G401 (cell line): ENCODE data around the gene MRPS21. TPM values are rescaled to one million over a fixed set of nuclear protein-coding genes. Genes with fewer than 3 reads are reported as not detected.
A peak's percentile ranks its signal among the peaks of the same experiment; 100 is the strongest.
"Not testable (repeated sequence)": the region's sequence is repeated elsewhere in the genome, so short reads cannot be mapped to it uniquely, and the experiment has no call there.

Source experiments
- DNase-seq: peaks from one replicate; pipeline ENCODE4 v3.0.0-alpha.2; 2015; ENCODE audit warnings: low spot score
- in situ Hi-C: cut with HindIII; loops from 2 replicates; pipeline ENCODE4 v1.10.0; 2016; ENCODE audit warnings: low sequenced_read_pairs, mixed read lengths
- total RNA-seq: library from RNA; depleted of rRNA; stranded (reverse); fragments of >200 nt; shearing (Covaris generic); gene quantifications from 2 replicates; pipeline ENCODE4 v1.2.3, GENCODE V29; 2014

The MRPS21 gene
- total RNA-seq, 1 experiment from 2014 or later: 73.2 TPM

DNA sequence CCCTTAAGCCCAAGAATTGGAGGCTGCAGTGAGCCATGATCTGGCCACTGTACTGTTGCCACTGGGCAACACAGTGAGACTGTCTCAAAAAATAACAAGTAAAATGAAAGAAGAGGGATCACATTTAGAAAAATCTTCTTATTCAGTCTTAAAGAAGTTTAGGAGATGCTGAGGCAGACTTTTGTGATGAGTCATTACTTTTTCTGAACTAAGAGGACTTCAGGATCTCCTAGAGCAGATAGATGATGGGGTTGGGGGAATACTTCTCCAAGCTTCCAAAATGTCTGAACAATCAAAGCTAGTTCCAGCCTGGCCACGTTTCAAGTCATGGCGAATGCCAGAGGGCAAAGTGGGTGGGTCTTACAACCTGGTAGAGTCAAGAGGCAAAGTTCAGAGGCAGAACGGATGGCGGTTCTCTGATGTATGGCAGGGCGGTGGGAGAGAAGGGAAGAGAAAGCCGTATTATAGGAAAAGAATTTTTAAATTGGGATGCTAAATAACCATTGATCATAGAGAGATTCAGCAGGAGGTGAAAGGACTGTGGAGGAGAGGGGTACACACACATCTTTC lies 13.4 kb upstream of the MRPS21 start:
- in situ Hi-C loops: no loop called here
- DNase-seq: no peak

DNA sequence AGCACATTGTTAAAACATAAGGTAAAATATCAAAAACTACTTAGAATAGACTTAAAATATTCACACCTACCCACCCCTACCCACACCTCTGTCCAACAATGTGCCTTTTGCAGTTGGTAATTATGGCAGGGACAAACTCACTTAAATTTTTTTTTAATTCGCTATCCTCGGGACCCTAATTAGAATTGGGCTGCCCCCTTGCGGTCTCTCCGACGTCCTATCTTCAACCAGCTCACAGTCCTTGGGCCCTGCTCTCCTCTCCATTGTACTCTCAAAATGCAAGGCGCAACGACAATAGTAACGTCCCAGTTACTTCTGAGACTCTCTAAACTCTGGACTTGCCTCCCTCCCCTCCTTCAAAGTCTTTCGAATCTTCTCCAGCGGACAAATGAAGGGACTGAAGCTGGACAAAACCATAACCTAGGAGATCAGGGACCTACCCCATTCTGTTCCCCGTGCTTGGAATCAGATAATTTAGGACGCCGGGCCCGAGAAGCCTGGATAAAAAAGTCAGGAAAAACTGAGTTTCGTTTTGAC lies 12.4 kb upstream of the MRPS21 start:
- in situ Hi-C loops: no loop called here
- DNase-seq: peak; percentile 86

DNA sequence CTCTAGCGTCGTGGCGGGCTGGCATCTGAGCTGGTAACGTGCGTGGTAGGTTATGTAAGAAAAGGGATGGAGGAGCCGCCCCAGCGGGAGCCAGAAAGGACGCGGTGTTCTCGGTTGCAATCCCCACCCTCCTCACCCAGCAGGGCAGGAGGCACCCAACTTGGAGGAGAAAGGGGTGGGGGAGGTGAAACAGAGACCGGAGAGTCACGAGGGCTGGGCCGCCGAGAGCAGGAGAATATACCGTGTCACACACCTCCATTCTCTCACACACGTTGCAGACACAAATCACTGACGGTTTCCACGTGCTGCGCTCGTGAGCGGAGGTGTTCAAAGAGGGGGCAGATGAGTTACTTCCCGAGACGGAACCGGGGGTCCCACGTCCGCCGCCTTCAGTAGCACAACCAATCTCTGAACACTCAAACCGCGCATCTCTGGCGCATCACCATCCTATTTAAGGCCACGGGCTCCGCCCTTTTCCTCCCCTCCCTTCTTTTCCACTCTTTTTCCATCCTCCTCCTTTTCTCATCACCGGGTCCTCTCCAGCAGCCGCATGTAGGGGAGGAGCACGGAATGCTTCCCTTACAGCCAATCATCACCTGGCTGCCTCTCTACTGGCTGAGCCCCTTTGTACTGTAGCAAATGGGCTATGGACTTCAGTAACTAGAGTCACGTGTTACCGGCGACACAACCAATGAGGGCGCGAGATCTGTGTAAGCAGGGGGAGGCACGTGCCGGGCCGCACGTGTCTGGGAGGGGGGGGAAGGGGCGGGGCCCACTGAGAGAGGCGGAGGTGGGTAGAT lies 11.7 kb upstream of the MRPS21 start, which contains the start of gene CIART:
Gene CIART (plus strand): TSS at position 797 of the 800 bp plus-strand sequence. CDS start 714 bp downstream, outside the sequence.
- peak; percentile 100 for DNase-seq
- in situ Hi-C loops: no loop called here

DNA sequence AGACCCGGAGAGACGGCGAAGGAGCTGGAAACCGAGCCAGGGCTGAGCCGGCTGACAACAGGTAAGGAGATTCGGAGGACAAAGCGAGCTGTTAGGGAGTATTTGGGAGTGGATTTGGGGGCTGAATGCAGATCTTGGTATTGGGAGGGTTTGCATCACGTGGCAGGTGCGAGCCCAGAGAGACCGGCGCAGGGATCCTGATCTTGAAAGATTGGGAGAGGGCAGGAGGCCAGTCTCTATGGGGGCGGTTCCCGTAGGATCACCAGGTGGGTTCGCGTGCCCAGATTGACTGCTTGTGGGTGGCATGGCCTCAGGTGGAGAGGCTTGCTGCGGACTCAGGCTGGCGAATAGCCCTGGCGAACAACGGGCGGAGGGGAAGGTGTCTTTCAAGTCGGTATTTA lies 11.1 kb upstream of the MRPS21 start:
- DNase-seq: no peak
- in situ Hi-C loops: no loop called here

DNA sequence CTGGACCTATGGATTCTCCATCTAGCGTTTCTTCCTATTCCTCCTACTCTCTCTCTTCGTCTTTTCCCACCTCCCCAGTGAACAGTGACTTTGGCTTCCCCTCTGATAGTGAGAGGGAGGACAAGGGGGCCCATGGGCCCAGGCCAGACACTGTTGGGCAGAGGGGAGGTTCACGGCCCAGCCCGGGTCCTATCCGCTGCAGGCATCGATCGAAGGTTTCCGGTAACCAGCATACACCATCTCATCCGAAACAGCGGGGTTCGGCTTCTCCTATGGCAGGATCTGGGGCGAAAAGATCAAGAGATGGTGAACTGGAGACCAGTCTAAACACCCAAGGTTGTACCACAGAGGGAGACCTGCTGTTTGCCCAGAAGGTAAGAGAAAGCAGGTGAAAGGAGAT lies 10.4 kb upstream of the MRPS21 start:
- in situ Hi-C loops: no loop called here
- DNase-seq: no peak

DNA sequence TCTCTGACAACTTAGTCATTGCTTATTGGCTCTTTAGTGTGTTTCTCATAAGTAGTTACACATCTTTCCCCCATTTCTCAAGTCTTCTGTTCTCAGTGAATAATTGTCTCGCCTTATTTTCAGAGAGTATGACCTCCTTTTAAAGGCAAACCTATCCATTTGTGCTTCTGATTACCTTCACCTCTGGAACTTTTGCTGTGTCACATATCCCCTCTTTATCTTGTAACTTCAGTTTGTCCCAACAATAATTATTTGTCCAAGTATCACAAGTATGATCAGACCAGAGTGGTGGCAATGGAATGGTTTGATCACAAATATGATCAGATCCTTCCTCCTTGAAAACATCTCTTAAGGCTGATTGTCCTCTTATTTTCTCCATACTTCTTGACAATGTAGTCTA lies 5.3 kb upstream of the MRPS21 start:
- in situ Hi-C loops: no loop called here

DNA sequence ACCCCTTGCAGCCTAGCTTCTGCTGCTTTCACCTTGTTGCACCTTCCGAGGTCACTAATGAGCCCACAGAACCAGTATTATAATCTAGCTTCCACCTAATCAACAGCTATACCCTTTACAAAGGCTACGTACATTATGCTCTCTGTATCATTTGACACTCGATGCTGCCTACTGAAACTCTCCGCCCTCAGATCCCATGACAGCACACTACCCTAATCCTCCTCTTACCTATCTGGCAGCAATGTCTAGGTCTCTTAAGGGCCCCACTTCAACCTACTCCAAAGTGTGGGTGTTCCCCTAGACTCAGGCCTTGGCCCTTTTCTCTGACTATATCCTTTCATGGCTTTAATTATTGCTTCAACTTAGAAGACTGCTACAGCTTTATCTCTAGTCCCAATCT lies 4.8 kb upstream of the MRPS21 start:
- in situ Hi-C loops: no loop called here
- no peak for DNase-seq

More for the DNA sequence above, 5.3 kb upstream of the MRPS21 start:
- no peak for DNase-seq

DNA sequence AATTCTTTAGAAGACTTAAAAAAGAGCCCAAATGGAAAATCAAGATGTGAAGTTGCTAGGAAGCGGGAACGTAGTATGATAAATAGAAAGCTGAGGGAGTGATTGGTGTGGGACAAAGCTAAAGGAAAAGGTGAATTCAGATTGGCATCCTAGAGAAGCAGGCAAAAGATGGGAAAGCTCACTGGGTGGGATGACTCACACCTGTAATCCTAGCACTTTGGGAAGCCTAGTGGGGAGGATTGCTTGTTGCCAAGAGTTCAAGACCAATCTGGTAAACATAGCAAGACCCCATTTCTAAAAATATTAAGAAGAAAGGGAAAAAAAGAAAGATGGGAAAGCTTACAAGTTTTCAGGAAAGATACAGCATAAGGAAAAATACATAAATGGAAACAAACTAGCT lies 1.8 kb downstream of the MRPS21 start:
- in situ Hi-C loops: no loop called here
- DNase-seq: no peak

DNA sequence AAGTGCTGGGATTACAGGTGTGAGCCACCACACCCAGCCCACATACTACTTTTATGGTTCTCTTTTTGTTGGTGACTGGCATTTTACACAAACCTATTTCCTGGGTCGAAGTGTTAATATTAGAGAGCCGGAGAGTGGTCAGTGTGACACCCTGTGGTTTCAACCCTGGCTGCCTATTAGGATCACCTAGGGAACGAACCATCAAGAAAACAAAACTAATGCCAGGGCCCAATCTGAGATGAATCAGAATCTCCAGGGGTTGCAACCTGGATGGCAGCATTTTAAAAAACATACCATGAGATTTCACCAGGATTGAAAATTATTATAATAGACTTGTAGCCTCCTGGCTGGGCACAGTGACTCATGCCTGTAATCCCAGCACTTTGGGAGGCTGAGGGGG lies 6.1 kb downstream of the MRPS21 start:
- in situ Hi-C loops: no loop called here
- DNase-seq: no peak

DNA sequence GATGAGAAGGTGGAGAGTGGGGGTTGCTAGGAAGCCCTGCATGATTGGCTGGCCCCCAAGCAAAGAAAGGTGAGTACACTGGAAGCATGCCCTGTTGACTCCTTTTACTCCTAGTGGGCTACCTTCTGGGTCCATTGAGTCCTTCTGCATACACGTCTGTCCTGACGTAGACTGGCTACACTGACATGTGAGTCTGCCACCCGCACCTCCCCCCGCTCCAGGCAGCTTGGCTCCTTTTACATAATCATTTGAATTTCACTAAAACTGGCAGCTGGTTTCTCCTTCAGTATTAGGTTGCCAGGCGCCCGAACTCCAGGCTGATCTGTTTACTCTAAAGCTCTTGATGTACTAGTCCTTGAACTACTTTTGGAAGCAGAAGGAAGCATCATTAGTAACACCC lies 8.7 kb downstream of the MRPS21 start:
- DNase-seq: peak; percentile 44
- in situ Hi-C loops: no loop called here

DNA sequence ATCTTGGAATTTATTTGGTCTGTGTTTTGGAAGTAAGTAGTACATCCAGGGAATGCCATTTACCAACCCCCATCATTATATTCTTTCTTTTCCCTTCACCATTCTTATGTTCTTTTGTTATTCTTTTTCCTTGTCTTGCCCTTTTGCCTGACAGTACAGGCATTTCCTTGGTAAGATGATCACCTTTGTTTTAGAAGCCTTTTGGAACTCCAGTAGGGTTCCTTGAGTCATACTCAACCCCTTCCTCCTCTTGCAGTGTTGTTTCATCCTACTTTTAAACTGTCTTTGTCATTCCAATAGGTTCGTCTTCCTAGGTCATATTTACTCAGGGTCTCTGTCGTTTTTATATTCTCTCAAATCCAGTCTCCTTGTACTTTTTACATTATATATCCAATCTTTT lies 9.2 kb downstream of the MRPS21 start:
- no peak for DNase-seq
- in situ Hi-C loops: no loop called here

DNA sequence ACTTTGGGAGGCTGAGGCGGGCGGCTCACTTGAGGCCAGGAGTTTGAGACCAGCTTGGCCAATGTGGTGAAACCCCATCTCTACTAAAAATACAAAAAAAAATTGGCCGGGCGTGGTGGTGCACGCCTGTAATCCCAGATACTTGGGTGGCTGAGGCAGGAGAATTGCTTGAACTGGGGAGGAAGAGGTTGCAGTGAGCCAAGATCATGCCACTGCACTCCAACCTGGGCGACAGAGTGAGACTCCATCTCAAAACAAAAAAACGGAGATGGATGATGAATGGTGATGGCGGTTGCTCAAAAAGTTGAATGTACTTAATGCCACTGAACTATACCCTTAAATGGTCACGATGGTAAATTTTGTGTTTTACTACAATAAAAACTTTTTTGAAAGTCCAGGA lies 14.9 kb downstream of the MRPS21 start:
- in situ Hi-C loops, DNase-seq: not testable (repeated sequence)

DNA sequence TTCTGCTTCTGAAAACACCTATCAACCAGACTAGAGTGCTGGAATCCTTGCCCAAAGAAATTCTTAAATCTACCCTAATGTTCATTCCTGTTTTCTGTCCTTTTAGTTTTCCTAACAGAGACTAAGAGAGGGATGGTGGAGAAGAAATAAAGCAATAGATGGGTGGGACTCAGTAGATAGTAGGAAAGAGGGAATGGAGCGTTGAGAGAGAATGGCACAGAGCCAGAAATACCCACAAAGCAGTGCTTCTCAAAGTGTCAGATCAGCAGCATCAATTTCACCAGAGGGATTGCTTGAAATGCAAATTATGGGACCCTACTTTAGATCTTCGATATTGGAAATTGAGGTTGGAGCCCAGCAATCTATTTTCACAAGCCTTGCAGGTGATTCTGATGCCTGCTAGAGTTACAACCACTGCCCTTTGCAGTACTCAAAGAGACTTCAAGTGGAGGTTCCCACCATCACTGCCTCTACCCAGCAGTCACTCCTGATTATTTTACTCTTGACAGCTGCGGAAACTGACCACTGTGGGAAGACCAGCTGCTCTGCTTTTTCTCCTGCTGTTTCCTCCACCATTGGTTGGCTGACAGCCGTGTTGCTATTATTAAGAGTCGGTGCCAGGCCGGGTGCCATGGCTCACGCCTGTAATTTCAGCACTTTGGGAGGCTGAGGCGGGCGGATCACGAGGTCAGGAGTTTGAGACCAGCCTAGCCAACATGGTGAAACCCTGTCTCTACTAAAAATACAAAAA lies 16.3 kb downstream of the MRPS21 start:
- no peak for DNase-seq
- in situ Hi-C loops: no loop called here

DNA sequence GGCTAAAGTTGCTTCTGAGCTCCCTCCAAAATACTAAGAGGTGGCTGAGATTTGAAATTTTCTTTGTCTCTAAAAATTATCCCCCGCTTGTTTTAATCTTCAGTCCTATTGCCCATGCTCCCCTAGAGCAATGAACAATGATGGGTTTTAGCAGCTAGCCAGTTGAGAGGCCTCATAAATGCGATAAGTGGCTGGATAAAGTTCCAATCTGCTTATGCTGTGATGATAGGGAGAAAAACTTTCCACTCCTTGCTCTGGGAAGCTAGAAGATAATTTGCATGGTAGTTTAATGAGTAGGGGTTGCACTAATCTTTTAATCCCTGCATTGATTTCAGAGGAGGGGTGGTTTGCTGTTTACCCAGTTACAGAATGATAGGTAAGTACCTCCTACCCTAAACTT lies 18.1 kb downstream of the MRPS21 start:
- in situ Hi-C loops: no loop called here
- no peak for DNase-seq

DNA sequence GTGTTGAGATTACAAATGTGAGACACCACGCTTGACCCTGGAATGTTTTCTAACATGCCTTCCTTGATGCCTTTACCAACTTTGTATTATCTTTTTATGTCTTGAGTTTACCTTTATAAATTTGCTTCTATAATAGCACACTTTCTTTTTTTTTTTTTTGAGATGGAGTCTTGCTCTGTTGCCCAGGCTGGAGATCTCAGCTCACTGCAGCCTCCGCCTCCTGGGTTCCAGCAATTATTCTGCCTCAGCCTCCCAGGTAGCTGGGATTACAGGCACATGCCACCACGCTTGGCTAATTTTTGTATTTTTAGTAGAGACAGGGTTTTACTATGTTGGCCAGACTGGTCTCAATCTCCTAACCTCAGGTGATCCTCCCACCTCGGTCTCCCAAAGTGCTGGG lies 21.0 kb downstream of the MRPS21 start:
- in situ Hi-C loops, DNase-seq: not testable (repeated sequence)

DNA sequence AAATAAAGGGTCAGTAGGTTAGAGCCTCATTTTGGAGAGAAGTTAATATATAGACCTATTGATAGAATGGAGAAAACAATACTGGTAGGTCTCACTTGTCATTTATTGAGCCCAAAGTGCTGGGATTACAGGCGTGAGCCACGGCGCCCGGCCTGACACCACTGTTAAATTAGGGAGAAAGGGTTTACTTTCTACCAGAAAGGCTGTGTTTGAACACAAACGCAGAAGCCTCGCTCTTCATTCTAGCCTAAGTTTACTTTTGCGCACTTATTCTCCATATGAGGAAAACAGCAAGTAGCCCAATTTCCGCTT lies 27.0 kb downstream of the MRPS21 start:
- in situ Hi-C loops: no loop called here
- no peak for DNase-seq

DNA sequence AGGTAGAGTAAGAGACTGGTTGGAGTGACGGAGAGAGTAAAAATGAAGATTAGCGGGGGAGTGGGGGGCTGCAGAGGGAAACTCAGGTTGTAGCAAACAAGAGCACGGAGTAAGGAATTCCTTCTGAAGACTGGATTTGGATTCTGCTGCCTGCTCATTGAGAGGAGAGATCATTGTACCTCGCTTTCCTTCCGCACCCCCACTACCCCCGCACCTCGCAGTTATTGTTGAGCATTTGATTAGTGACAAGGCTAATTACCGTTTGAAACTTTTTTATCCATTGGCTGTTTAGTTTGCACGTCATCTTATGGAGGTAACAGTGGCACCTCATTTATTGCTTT lies 28.1 kb downstream of the MRPS21 start:
- in situ Hi-C loops: no loop called here
- no peak for DNase-seq

DNA sequence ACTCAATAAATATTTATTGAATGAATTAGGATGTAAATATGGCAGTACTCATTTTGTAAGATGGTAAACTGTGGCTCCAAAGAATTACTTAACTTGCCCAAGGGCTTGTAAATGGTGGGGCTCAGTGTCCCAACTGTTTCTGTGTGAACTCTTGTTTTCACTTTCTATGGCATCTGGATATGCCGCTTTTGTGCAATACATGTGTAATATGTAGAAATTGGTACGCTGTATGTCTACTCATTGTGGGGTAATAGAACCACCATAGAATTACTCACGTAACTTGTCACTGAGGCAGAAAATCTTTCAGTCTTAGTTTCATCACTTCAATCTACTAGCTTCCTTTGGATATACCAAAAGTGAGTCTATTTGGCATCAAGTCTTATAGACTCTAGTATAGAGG lies 28.6 kb downstream of the MRPS21 start:
- no peak for DNase-seq
- in situ Hi-C loops: no loop called here

DNA sequence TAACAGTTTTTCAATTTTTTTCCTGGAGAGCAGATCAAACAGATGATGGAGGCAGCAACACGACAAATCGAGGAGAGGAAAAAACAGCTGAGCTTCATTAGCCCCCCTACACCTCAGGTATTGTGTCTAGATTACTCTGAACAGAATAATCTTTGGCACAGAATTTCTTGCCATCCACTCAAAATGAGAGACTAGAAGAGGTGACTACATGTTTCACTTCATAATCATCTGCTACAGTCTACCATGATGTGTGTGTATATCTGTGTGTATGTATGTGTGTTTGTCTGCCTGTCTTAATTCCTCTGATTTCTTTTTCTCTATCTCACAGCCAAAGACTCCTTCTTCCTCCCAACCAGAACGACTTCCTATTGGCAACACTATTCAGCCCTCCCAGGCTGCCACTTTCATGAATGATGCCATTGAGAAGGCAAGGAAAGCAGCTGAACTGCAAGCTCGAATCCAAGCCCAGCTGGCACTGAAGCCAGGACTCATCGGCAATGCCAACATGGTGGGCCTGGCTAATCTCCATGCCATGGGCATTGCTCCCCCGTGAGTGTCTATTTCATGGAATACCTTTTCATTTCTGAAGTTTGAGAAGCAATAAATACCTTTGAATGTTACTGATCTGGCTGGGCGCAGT lies 39.1 kb downstream of the MRPS21 start:
- no peak for DNase-seq
- in situ Hi-C loops: no loop called here

DNA sequence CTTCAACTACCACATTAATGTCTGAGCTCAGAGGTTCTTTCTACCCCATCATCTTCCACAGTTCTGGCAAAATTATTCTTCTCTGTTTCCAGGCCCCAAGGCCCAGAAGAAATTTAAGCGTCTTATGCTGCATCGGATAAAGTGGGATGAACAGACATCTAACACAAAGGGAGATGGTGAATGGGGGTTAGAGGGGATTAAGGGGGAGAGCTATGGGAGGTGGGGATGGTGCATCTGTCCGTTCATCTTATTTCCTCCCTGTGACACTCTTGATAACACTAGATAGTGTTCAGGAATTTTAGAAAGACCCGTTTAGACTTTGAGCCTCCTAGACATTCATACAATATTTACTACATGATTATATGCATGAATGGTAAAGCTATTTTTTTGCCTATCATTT lies 52.7 kb downstream of the MRPS21 start:
- in situ Hi-C loops: no loop called here
- DNase-seq: no peak
